SU-DHL-6 (cell line): ENCODE measurements around the gene FSHR.

Experiments used
- CTCF ChIP-seq: fragments of 200-600 bp; sonication (generic); IDR thresholded peaks from one replicate; pipeline ENCODE4 v1.5.1; 2017; ENCODE audit warnings: antibody characterized with exemption, mild to moderate bottlenecking, low read length, moderate library complexity; ENCODE audit not compliant: insufficient read depth, poor library complexity, severe bottlenecking
- EZH2phosphoT487 ChIP-seq: fragments of 200-600 bp; sonication (generic), shearing (Covaris generic); conservative IDR thresholded peaks from 2 replicates; pipeline ENCODE4 v1.6.1; 2018; ENCODE audit warnings: mild to moderate bottlenecking, antibody characterized with exemption, low read length, moderate library complexity, mixed read lengths

GRCh38 chr2:49049161-49049560 is 105.2 kb downstream of the FSHR start:
- no peak for TF ChIP-seq CTCF
- TF ChIP-seq EZH2phosphoT487 = no peak
